Neural progenitor cell (in vitro differentiated cells): ENCODE measurements around the gene AIP. TPM values are rescaled to one million over a fixed set of nuclear protein-coding genes. Genes with fewer than 3 reads are reported as not detected.

Source experiments
- DNase-seq: peaks from one replicate; pipeline ENCODE4 v3.0.0-alpha.2; 2016; ENCODE audit warnings: low spot score
- H2AFZ ChIP-seq: fragments of 200-600 bp; sonication (generic); replicated peaks from 2 replicates; pipeline ENCODE4 v1.6.1; 2016; ENCODE audit warnings: antibody characterized with exemption
- H3F3A ChIP-seq: fragments of 200-600 bp; sonication (generic); 2 replicates; pipeline ENCODE4 v1.6.1; 2016; ENCODE audit warnings: antibody characterized with exemption, low read depth
- H3K27ac ChIP-seq: fragments of 200-600 bp; sonication (generic); 2 replicates; pipeline ENCODE4 v1.5.1; 2016; ENCODE audit warnings: mild to moderate bottlenecking
- H3K27me3 ChIP-seq: fragments of 200-600 bp; sonication (generic); 2 replicates; pipeline ENCODE4 v1.6.1; 2016; ENCODE audit warnings: mild to moderate bottlenecking, moderate library complexity
- H3K36me3 ChIP-seq: fragments of 200-600 bp; sonication (generic); 2 replicates; pipeline ENCODE4 v1.5.1; 2016
- H3K4me1 ChIP-seq: fragments of 200-600 bp; sonication (generic); 2 replicates; pipeline ENCODE4 v1.6.1; 2016; ENCODE audit warnings: mixed run types
- H3K4me2 ChIP-seq: fragments of 200-600 bp; sonication (generic); 2 replicates; pipeline ENCODE4 v1.6.1; 2016
- H3K4me3 ChIP-seq: fragments of 200-600 bp; sonication (generic); 2 replicates; pipeline ENCODE4 v1.5.1; 2016
- H3K79me2 ChIP-seq: fragments of 200-600 bp; sonication (generic); 2 replicates; pipeline ENCODE4 v1.6.1; 2016; ENCODE audit warnings: low read depth
- H3K9ac ChIP-seq: fragments of 200-600 bp; sonication (generic); 2 replicates; pipeline ENCODE4 v1.6.1; 2016
- H3K9me3 ChIP-seq: fragments of 200-600 bp; sonication (generic); 2 replicates; pipeline ENCODE4 v1.5.1; 2016; ENCODE audit warnings: low read depth
- H4K20me1 ChIP-seq: fragments of 200-600 bp; sonication (generic); 2 replicates; pipeline ENCODE4 v1.6.1; 2016; ENCODE audit warnings: low read depth
- H3K27ac Mint-ChIP-seq: 3 replicates; pipeline ENCODE4 v1.8.0; 2021; ENCODE audit warnings: mixed read lengths
- H3K27me3 Mint-ChIP-seq: 2 replicates; pipeline ENCODE4 v1.8.0; 2022; ENCODE audit warnings: low read depth, mild to moderate bottlenecking, inconsistent platforms, moderate library complexity, mixed read lengths; ENCODE audit not compliant: insufficient read depth
- H3K36me3 Mint-ChIP-seq: 3 replicates; pipeline ENCODE4 v1.8.0; 2021; ENCODE audit warnings: mixed read lengths
- H3K4me1 Mint-ChIP-seq: 3 replicates; pipeline ENCODE4 v1.8.0; 2021; ENCODE audit warnings: mixed read lengths
- H3K4me3 Mint-ChIP-seq: 3 replicates; pipeline ENCODE4 v1.8.0; 2021; ENCODE audit warnings: mild to moderate bottlenecking, moderate library complexity, mixed read lengths
- H3K9me3 Mint-ChIP-seq: 3 replicates; pipeline ENCODE4 v1.8.0; 2020; ENCODE audit warnings: mixed read lengths
- CTCF ChIP-seq: fragments of 200-600 bp; sonication (generic); IDR thresholded peaks from 2 replicates; pipeline ENCODE4 v1.5.1; 2017; ENCODE audit warnings: antibody characterized with exemption, mild to moderate bottlenecking
- EZH2 ChIP-seq: fragments of 200-600 bp; sonication (generic); IDR thresholded peaks from 2 replicates; pipeline ENCODE4 v1.6.1; 2017; ENCODE audit warnings: antibody characterized with exemption, mild to moderate bottlenecking, moderate library complexity
- EZH2phosphoT487 ChIP-seq: fragments of 200-600 bp; sonication (generic); IDR thresholded peaks from 2 replicates; pipeline ENCODE4 v1.6.1; 2017; ENCODE audit warnings: antibody characterized with exemption
- total RNA-seq: library from RNA; depleted of rRNA; stranded (reverse); fragments of >200 nt; gene quantifications from 2 replicates; pipeline ENCODE4 v1.2.3, GENCODE V29; 2015; ENCODE audit warnings: low replicate concordance

Gene AIP
- total RNA-seq, 1 donor from 2014 or later: 20.3 TPM

DNA sequence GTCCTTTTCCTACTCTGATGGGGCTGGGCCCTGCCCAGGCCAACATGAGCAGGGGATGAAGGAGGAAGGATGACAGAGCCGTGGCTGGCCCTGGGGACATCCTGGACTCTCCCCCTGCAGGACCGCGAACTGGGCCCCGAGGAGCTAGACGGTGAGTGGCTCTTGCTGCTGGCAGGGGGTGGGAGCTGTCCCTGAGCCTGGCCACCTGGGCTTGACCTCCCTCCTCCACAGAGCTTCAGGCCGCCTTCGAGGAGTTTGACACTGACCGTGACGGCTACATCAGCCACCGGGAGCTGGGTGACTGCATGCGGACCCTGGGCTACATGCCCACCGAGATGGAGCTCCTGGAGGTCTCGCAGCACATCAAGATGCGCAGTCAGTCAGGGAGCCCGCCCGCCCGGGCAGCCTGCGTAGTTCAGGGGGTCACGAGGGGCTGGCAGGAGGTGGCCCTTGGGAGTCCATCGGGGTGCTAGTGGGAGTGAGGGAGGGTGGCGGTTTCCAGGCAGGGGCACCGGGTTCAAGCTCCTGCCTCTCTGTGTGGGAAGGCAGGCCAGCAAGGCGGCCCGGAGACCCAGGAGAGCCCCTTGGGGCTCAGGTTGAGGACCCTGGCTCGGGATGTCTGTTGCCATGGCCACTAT, 26.6 kb upstream of the AIP start:
- no peaks in the 10 kb centered on the region for H3K9me3 ChIP-seq
- no peak overlapping the region for H3K9ac ChIP-seq
- Mint-ChIP-seq H3K27ac (no peak overlapping the region), H3K9me3 (no peaks in the 10 kb centered on the region), H3K4me3 (no peak overlapping the region), H3K27me3 (peaks cover 6% of the 10 kb centered on the region), H3K4me1 (peaks cover 7% of the 10 kb centered on the region), H3K36me3 (no peaks in the 10 kb centered on the region)
- TF ChIP-seq EZH2phosphoT487 (no peak), EZH2 (no peak), CTCF (no peak)
- H3K4me2 ChIP-seq: no peak overlapping the region
- no peak overlapping the region for H3K27ac ChIP-seq
- H3K36me3 ChIP-seq: no peaks in the 10 kb centered on the region
- H3K27me3 ChIP-seq: no peaks in the 10 kb centered on the region
- H3F3A ChIP-seq: no peaks in the 10 kb centered on the region
- H2AFZ ChIP-seq: no peak overlapping the region
- H3K4me3 ChIP-seq: no peak overlapping the region
- no peaks in the 10 kb centered on the region for H3K4me1 ChIP-seq
- no peaks in the 10 kb centered on the region for H4K20me1 ChIP-seq
- DNase-seq: no peak
- no peaks in the 10 kb centered on the region for H3K79me2 ChIP-seq

DNA sequence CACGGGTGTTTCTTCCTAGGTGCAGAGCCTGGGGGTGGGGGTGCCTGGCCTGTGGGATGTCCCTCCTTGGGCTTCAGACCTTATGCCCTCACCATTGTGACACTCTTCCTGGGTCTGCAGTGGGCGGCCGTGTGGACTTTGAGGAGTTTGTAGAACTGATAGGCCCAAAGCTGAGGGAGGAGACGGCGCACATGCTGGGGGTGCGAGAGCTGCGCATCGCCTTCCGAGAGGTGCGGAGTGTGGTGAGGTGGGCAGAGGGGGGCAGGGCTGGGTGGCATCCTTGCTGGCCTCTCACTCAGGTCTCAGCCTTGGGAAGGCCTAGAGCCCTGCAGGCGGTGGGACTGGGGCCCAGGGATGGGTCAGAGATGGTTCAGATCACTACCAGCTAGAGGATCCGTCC, 25.4 kb upstream of the AIP start:
- Mint-ChIP-seq H3K4me1 (peaks cover 4% of the 10 kb centered on the region), H3K9me3 (no peaks in the 10 kb centered on the region), H3K4me3 (no peak overlapping the region), H3K36me3 (no peaks in the 10 kb centered on the region), H3K27me3 (peaks cover 3% of the 10 kb centered on the region), H3K27ac (no peak overlapping the region)
- Histone ChIP-seq H3K4me3 (no peak overlapping the region), H2AFZ (no peak overlapping the region), H3K36me3 (no peaks in the 10 kb centered on the region), H3K27ac (no peak overlapping the region), H3K4me1 (no peaks in the 10 kb centered on the region), H4K20me1 (no peaks in the 10 kb centered on the region), H3K79me2 (no peaks in the 10 kb centered on the region), H3F3A (no peaks in the 10 kb centered on the region), H3K4me2 (no peak overlapping the region), H3K9ac (no peak overlapping the region), H3K27me3 (no peaks in the 10 kb centered on the region), H3K9me3 (no peaks in the 10 kb centered on the region)
- no peak for DNase-seq
- no peak for TF ChIP-seq EZH2phosphoT487
- TF ChIP-seq EZH2: no peak
- no peak for TF ChIP-seq CTCF

GRCh38 chr11:67458266-67458665, 24.6 kb upstream of the AIP start:
- Mint-ChIP-seq H3K9me3 (no peaks in the 10 kb centered on the region), H3K27me3 (peaks cover 4% of the 10 kb centered on the region)
- H3K36me3 ChIP-seq: no peaks in the 10 kb centered on the region

GRCh38 chr11:67463186-67463585, 19.6 kb upstream of the AIP start:
- H3K27ac Mint-ChIP-seq: no peak overlapping the region
- no peak overlapping the region for H3K4me3 Mint-ChIP-seq
- H3K9me3 Mint-ChIP-seq: no peaks in the 10 kb centered on the region
- Histone ChIP-seq H4K20me1 (no peaks in the 10 kb centered on the region), H3K4me3 (no peak overlapping the region), H3K27me3 (no peaks in the 10 kb centered on the region), H3K36me3 (no peaks in the 10 kb centered on the region), H3K27ac (no peak overlapping the region), H3K4me1 (peaks cover 4% of the 10 kb centered on the region), H3F3A (no peaks in the 10 kb centered on the region), H2AFZ (no peak overlapping the region), H3K9ac (no peak overlapping the region), H3K79me2 (peaks cover 8% of the 10 kb centered on the region), H3K9me3 (no peaks in the 10 kb centered on the region), H3K4me2 (no peak overlapping the region)
- no peak for TF ChIP-seq EZH2
- TF ChIP-seq CTCF: no peak
- TF ChIP-seq EZH2phosphoT487: no peak
- DNase-seq: no peak
- no peaks in the 10 kb centered on the region for H3K36me3 Mint-ChIP-seq
- H3K4me1 Mint-ChIP-seq: peaks cover 13% of the 10 kb centered on the region
- peaks cover 5% of the 10 kb centered on the region for H3K27me3 Mint-ChIP-seq

More at GRCh38 chr11:67458266-67458665, 24.6 kb upstream of the AIP start:
- Histone ChIP-seq H3K79me2 (no peaks in the 10 kb centered on the region), H4K20me1 (no peaks in the 10 kb centered on the region), H3K9me3 (no peaks in the 10 kb centered on the region), H3K27ac (no peak overlapping the region), H3K9ac (no peak overlapping the region), H3K27me3 (no peaks in the 10 kb centered on the region), H3F3A (no peaks in the 10 kb centered on the region), H3K4me3 (no peak overlapping the region), H3K4me2 (no peak overlapping the region), H2AFZ (no peak overlapping the region), H3K4me1 (no peaks in the 10 kb centered on the region)
- Mint-ChIP-seq H3K4me1 (peaks cover 4% of the 10 kb centered on the region), H3K4me3 (no peak overlapping the region), H3K27ac (no peak overlapping the region), H3K36me3 (no peaks in the 10 kb centered on the region)
- TF ChIP-seq EZH2phosphoT487: no peak
- no peak for DNase-seq
